Breast epithelium (tissue), 3 donors: ENCODE data around the gene PLCL2.

Experiments used
- CTCF ChIP-seq, 3 donors: fragments of 450-650 bp; IDR thresholded peaks; one replicate each; pipeline ENCODE4 v1.5.1; 2016 to 2017; ENCODE audit warnings: antibody characterized with exemption in 3 of 3, mild to moderate bottlenecking in 3 of 3, moderate library complexity in 3 of 3
- POLR2A ChIP-seq: fragments of 450-650 bp; IDR thresholded peaks from one replicate; pipeline ENCODE4 v1.6.1; 2016; ENCODE audit warnings: antibody characterized with exemption, mild to moderate bottlenecking, moderate library complexity
- POLR2AphosphoS5 ChIP-seq, 3 donors: sonication (generic); formaldehyde crosslinking; IDR thresholded peaks; one replicate each; pipeline ENCODE4 v1.6.1; 2017; ENCODE audit warnings: antibody characterized with exemption in 3 of 3

- TF ChIP-seq CTCF (IDR thresholded peaks at IDR 0.05), result no peak
- no peak for TF ChIP-seq POLR2A
- no peak for TF ChIP-seq POLR2AphosphoS5 (IDR thresholded peaks at IDR 0.05)
Measured at GRCh38 chr3:17074559-17074958, 189.8 kb downstream of the PLCL2 start.
